Osteoblast (primary cell): ENCODE measurements around the gene RALGPS1. TPM values are rescaled to one million over a fixed set of nuclear protein-coding genes. Genes with fewer than 3 reads are reported as not detected.

Source experiments
- DNase-seq: peaks from one replicate; pipeline ENCODE4 v3.0.0; 2011; ENCODE audit warnings: low spot score, mixed read lengths; ENCODE audit not compliant: insufficient read length; ENCODE audit errors: missing footprints
- H2AFZ ChIP-seq: 2 replicates; pipeline ENCODE4 v1.6.0; 2011; ENCODE audit warnings: mild to moderate bottlenecking, low read length
- H3K27ac ChIP-seq: 2 replicates; pipeline ENCODE4 v1.5.1; 2011; ENCODE audit warnings: mild to moderate bottlenecking, low read depth, low read length, moderate library complexity
- H3K27me3 ChIP-seq: 2 replicates; pipeline ENCODE4 v1.6.0; 2012; ENCODE audit warnings: mild to moderate bottlenecking, control low read depth, inconsistent platforms, low read length, moderate library complexity; ENCODE audit not compliant: insufficient read depth
- H3K36me3 ChIP-seq: 2 replicates; pipeline ENCODE4 v1.5.1; 2011; ENCODE audit warnings: mild to moderate bottlenecking, low read length, control low read depth, moderate library complexity; ENCODE audit not compliant: insufficient read depth
- H3K4me1 ChIP-seq: 2 replicates; pipeline ENCODE4 v1.5.1; 2011; ENCODE audit warnings: mild to moderate bottlenecking, low read length, control low read depth, moderate library complexity; ENCODE audit not compliant: insufficient read depth
- H3K4me2 ChIP-seq: 2 replicates; pipeline ENCODE4 v1.6.0; 2011; ENCODE audit warnings: mild to moderate bottlenecking, low read length; ENCODE audit not compliant: insufficient read depth
- H3K4me3 ChIP-seq: fragments of 200-600 bp; sonication (generic); 3 replicates; pipeline ENCODE4 v1.5.1; 2012; ENCODE audit warnings: mild to moderate bottlenecking, low read length, inconsistent platforms; ENCODE audit not compliant: insufficient read depth
- H3K79me2 ChIP-seq: 2 replicates; pipeline ENCODE4 v1.6.0; 2012; ENCODE audit warnings: mild to moderate bottlenecking, low read length, control low read depth, inconsistent platforms; ENCODE audit not compliant: insufficient read depth
- H3K9me3 ChIP-seq: 2 replicates; pipeline ENCODE4 v1.5.1; 2011; ENCODE audit warnings: low read depth, low read length, control low read depth
- H4K20me1 ChIP-seq: 2 replicates; pipeline ENCODE4 v1.6.0; 2012; ENCODE audit warnings: mild to moderate bottlenecking, low read length, control low read depth; ENCODE audit not compliant: insufficient read depth
- CTCF ChIP-seq: IDR thresholded peaks from 2 replicates; pipeline ENCODE4 v1.5.1; 2011; ENCODE audit warnings: mild to moderate bottlenecking, low read depth, low read length, moderate library complexity; ENCODE audit errors: extremely low read depth
- total RNA-seq: library from RNA; depleted of rRNA; stranded (reverse); fragments of >200 nt; gene quantifications from 2 replicates; pipeline ENCODE4 v1.2.3, GENCODE V29; 2012

Gene RALGPS1
- total RNA-seq, 1 donor: 5.1 TPM

- TF ChIP-seq CTCF: no peak
- H3K4me2 ChIP-seq: no peak overlapping the region
- peaks cover 45% of the 10 kb centered on the region for H3K27me3 ChIP-seq
- DNase-seq: no peak
- no peak overlapping the region for H3K27ac ChIP-seq
- no peak overlapping the region for H3K4me3 ChIP-seq
- peaks cover 8% of the 10 kb centered on the region for H4K20me1 ChIP-seq
- H3K9me3 ChIP-seq: no peaks in the 10 kb centered on the region
- no peaks in the 10 kb centered on the region for H3K79me2 ChIP-seq
- H2AFZ ChIP-seq: no peak overlapping the region
- H3K36me3 ChIP-seq: no peaks in the 10 kb centered on the region
- H3K4me1 ChIP-seq: no peaks in the 10 kb centered on the region
Measured at GRCh38 chr9:126927419-126927818, 12.8 kb downstream of the RALGPS1 start.

GRCh38 chr9:126932871-126933321 lies 18.3 kb downstream of the RALGPS1 start:
- peaks cover 3% of the 10 kb centered on the region for H3K4me1 ChIP-seq
- no peaks in the 10 kb centered on the region for H3K79me2 ChIP-seq
- H3K9me3 ChIP-seq: no peaks in the 10 kb centered on the region
- DNase-seq: no peak
- no peak overlapping the region for H3K4me3 ChIP-seq
- H3K27me3 ChIP-seq: peaks cover 15% of the 10 kb centered on the region
- no peaks in the 10 kb centered on the region for H3K36me3 ChIP-seq
- TF ChIP-seq CTCF: no peak
- H3K27ac ChIP-seq: no peak overlapping the region
- H3K4me2 ChIP-seq: no peak overlapping the region
- no peak overlapping the region for H2AFZ ChIP-seq
- peaks cover 3% of the 10 kb centered on the region for H4K20me1 ChIP-seq

DNA sequence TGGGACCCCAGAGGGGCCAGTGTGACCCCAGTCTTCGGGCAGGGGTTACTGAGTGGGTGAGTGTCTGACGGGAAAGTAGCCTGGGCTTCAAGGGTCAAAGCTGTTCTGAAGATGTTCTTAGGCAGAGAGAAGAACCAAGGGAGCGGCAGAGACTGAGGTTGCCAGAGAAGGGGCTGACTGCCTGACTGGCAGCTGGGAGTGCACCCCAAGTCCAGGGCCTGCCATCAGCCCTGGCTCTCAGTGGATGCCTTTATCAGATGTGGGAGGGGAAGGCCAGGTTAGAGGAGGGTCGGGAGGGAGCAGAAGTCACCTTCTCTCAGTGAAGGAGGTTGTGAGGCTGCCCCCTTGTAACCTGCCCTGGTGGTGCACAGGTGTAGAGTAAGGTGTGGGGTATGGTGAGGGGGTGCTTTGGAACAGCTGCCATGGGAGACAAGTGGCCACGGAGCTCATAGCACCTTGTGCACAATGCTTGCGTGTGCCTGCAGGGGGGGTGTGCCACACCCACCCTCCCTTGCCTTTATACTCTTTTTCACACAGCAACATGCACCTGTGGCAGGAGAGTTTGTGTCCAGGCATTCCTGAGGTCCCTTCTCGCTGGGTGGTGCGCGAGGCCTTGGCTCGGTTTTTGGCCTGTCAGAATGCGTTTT lies 18.9 kb downstream of the RALGPS1 start:
- H2AFZ ChIP-seq: no peak overlapping the region
- H3K4me3 ChIP-seq: no peak overlapping the region
- H3K79me2 ChIP-seq: no peaks in the 10 kb centered on the region
- peaks cover 10% of the 10 kb centered on the region for H3K27me3 ChIP-seq
- H3K27ac ChIP-seq: no peak overlapping the region
- H3K4me1 ChIP-seq: peaks cover 3% of the 10 kb centered on the region
- H3K4me2 ChIP-seq: no peak overlapping the region
- no peak for TF ChIP-seq CTCF
- no peak for DNase-seq
- no peaks in the 10 kb centered on the region for H3K36me3 ChIP-seq
- no peaks in the 10 kb centered on the region for H3K9me3 ChIP-seq
- H4K20me1 ChIP-seq: no peaks in the 10 kb centered on the region

GRCh38 chr9:126934441-126934840 lies 19.9 kb downstream of the RALGPS1 start:
- H4K20me1 ChIP-seq: no peaks in the 10 kb centered on the region
- H3K79me2 ChIP-seq: no peaks in the 10 kb centered on the region
- no peak for DNase-seq
- H2AFZ ChIP-seq: no peak overlapping the region
- TF ChIP-seq CTCF: no peak
- H3K27me3 ChIP-seq: peaks cover 3% of the 10 kb centered on the region
- no peak overlapping the region for H3K27ac ChIP-seq
- no peak overlapping the region for H3K4me3 ChIP-seq
- peaks cover 3% of the 10 kb centered on the region for H3K4me1 ChIP-seq
- no peaks in the 10 kb centered on the region for H3K36me3 ChIP-seq
- H3K9me3 ChIP-seq: no peaks in the 10 kb centered on the region
- H3K4me2 ChIP-seq: no peak overlapping the region
